ENCODE data around the gene C9orf43.

C9orf43 gene

GRCh38 chr9:113468716-113469448, 58.3 kb downstream of the C9orf43 start:
- DNase-seq: no peak

- DNase-seq: no peak
Observed at GRCh38 chr9:113471143-113471542, 60.6 kb downstream of the C9orf43 start.

GRCh38 chr9:113471566-113471965, 61.0 kb downstream of the C9orf43 start:
- no peak for DNase-seq

- no peak for DNase-seq
Observed at GRCh38 chr9:113472199-113472598, 61.7 kb downstream of the C9orf43 start.

- no peak for DNase-seq
Observed at GRCh38 chr9:113474360-113475028, 63.9 kb downstream of the C9orf43 start.

- DNase-seq: no peak
Observed at GRCh38 chr9:113475031-113475430, 64.5 kb downstream of the C9orf43 start.

- DNase-seq: no peak
Observed at GRCh38 chr9:113475992-113476391, 65.4 kb downstream of the C9orf43 start.

- DNase-seq: no peak
Observed at GRCh38 chr9:113476511-113476916, 66.0 kb downstream of the C9orf43 start.

GRCh38 chr9:113477058-113477457, 66.5 kb downstream of the C9orf43 start:
- DNase-seq: no peak

- no peak for DNase-seq
Observed at GRCh38 chr9:113477661-113478060, 67.1 kb downstream of the C9orf43 start.

- no peak for DNase-seq
Observed at GRCh38 chr9:113479174-113479621, 68.7 kb downstream of the C9orf43 start.
